Measurements from ENCODE around the gene REV1.

GRCh38 chr2:99433340-99433739 is 56.5 kb downstream of the REV1 start:
- TF ChIP-seq CTCF (IDR thresholded peaks at IDR 0.05) (no peak), POLR2AphosphoS5 (IDR thresholded peaks at IDR 0.05) (no peak), POLR2A (IDR thresholded peaks at IDR 0.05) (no peak)
